Psoas muscle (tissue), 8 donors: ENCODE measurements around the gene TMEM273. TPM values are rescaled to one million over a fixed set of nuclear protein-coding genes. Genes with fewer than 3 reads are reported as not detected.

Source experiments
- ATAC-seq, 4 donors: fragments of 200-7000 bp; cut with Tn5 transposase; one replicate each; pipeline ENCODE4 v1.9.1; 2020; ENCODE audit warnings: moderate library complexity in 3 of 4, mild to moderate bottlenecking in 2 of 4
- DNase-seq, 2 donors: peaks; one replicate each; pipeline ENCODE4 v3.0.0-alpha.2; 2020
- H3K27ac ChIP-seq: fragments of 200-600 bp; one replicate; pipeline ENCODE4 v1.8.0; 2022
- H3K27me3 ChIP-seq, 3 donors: fragments of 200-600 bp in 1 of 3; one replicate each; pipeline versions ENCODE4 v1.6.1 to v1.8.0; 2013 to 2022; ENCODE audit warnings: low read length in 2 of 3, mild to moderate bottlenecking in 2 of 3, moderate library complexity in 1 of 3; ENCODE audit not compliant: insufficient read depth in 3 of 3
- H3K36me3 ChIP-seq, 2 donors: fragments of 200-600 bp in 1 of 2; one replicate each; pipeline versions ENCODE4 v1.6.1 to v1.8.0; 2013 to 2022; ENCODE audit warnings: low read depth in 1 of 2, mild to moderate bottlenecking in 1 of 2, moderate library complexity in 1 of 2; ENCODE audit not compliant: insufficient read depth in 1 of 2
- H3K4me1 ChIP-seq: fragments of 200-600 bp; one replicate; pipeline ENCODE4 v1.8.0; 2022
- H3K4me3 ChIP-seq: fragments of 200-600 bp; one replicate; pipeline ENCODE4 v1.8.0; 2022; ENCODE audit warnings: mild to moderate bottlenecking
- H3K9me3 ChIP-seq: fragments of 200-600 bp; one replicate; pipeline ENCODE4 v1.8.0; 2022
- CTCF ChIP-seq: fragments of 200-600 bp; IDR thresholded peaks from one replicate; pipeline ENCODE4 v1.8.0; 2022; ENCODE audit warnings: antibody characterized with exemption
- WGBS, 3 donors: extraction: QIAGEN DNeasy Blood & Tissue Kit; methylation state at CpG; one replicate each; pipeline versions ENCODE4 v1.1.6 to v1.1.7; 2013; 5-methylcytosine and 5-hydroxymethylcytosine counted together
- intact Hi-C, 2 donors: fragments of 100-400 bp; cut with DNase I; formaldehyde crosslinking; loops; one replicate each; pipeline versions ENCODE4 v1.11.0 to v1.14.2; 2022
- polyA plus RNA-seq, 3 donors: library from polyadenylated mRNA; stranded (reverse); fragments of 200-250 nt; gene quantifications; one replicate each; pipeline ENCODE4 v1.2.3, GENCODE V29; 2013
- total RNA-seq, 4 donors: library from RNA; stranded (reverse); fragmentation: NEBNext Ultra II Directional in 2 of 4; extraction: Animal tissue kit (Norgen Biotek cat#: 25700) in 2 of 4; gene quantifications; one replicate each; pipeline versions ENCODE4 v1.2.1 to v1.2.4, GENCODE V29; 2021 to 2023
- donor health status: healthy with polysubstance abuse.
- donor health status: DM: no; HTN: no; CAD: no; lungs with moderate emphysema.
- donor health status: Bipolar disorder and iron deficiency.
- donor health status: healthy.
- donor health status: DM: yes; HTN: yes; CAD: no.
- donor health status: DM: no; HTN: no; CAD: no.
- donor health status: DM: no; HTN: no; CAD: no.
- donor health status: DM: yes; HTN: yes; CAD: no.

TMEM273 gene
- total and polyA plus RNA-seq, 7 donors: 3.5 to 12.0 (median 7.7) TPM

GRCh38 chr10:49139028-49139845 is 49.0 kb downstream of the TMEM273 start:
- ATAC-seq (peak in 3 of 4 donors; percentile 32 to 58 (median 43)), DNase-seq (no peak)
- Histone ChIP-seq H3K36me3 (no peaks in the 10 kb centered on the region), H3K4me3 (no peak overlapping the region), H3K27me3 (peaks cover 0 to 2% (median 0%) of the 10 kb centered on the region in 3 donors), H3K4me1 (peaks cover 7% of the 10 kb centered on the region), H3K9me3 (peaks cover 4% of the 10 kb centered on the region), H3K27ac (peak overlapping the region; percentile 30)
- no peak for TF ChIP-seq CTCF
- WGBS, 3 donors: 45 to 58% (median 48%) methylated on average over 8 of the region's 8 CpGs
- intact Hi-C loops: no loop called here

- peaks cover 4% of the 10 kb centered on the region for H3K9me3 ChIP-seq
- TF ChIP-seq CTCF: no peak
- ATAC-seq (peak in 1 of 4 donors; percentile 47), DNase-seq (peak; percentile 52 to 63)
- intact Hi-C loops: no loop called here
- H3K27ac ChIP-seq: peak overlapping the region; percentile 30
- peaks cover 7% of the 10 kb centered on the region for H3K4me1 ChIP-seq
- no peak overlapping the region for H3K4me3 ChIP-seq
- peaks cover 0 to 2% (median 0%) of the 10 kb centered on the region in 3 donors for H3K27me3 ChIP-seq
- 59 to 83% (median 62%) methylated on average over 7 of the region's 7 CpGs for WGBS, 3 donors
- no peaks in the 10 kb centered on the region for H3K36me3 ChIP-seq
Measured at GRCh38 chr10:49138361-49138891, 49.8 kb downstream of the TMEM273 start.

- TF ChIP-seq CTCF: no peak
- H3K27me3 ChIP-seq: peaks cover 0 to 6% (median 2%) of the 10 kb centered on the region in 3 donors
- intact Hi-C loops: no loop called here
- no peak overlapping the region for H3K4me3 ChIP-seq
- WGBS, 3 donors: 50 to 71% (median 68%) methylated on average over 1 of the region's 1 CpG
- no peaks in the 10 kb centered on the region for H3K36me3 ChIP-seq
- DNase-seq (no peak), ATAC-seq (no peak)
- peaks cover 4% of the 10 kb centered on the region for H3K9me3 ChIP-seq
- H3K4me1 ChIP-seq: peaks cover 7% of the 10 kb centered on the region
- H3K27ac ChIP-seq: no peak overlapping the region
Measured at GRCh38 chr10:49136525-49136924, 51.7 kb downstream of the TMEM273 start.

GRCh38 chr10:49135575-49136313 is 52.4 kb downstream of the TMEM273 start:
- DNase-seq (no peak), ATAC-seq (no peak)
- 39 to 57% (median 49%) methylated on average over 9 of the region's 9 CpGs for WGBS, 3 donors
- intact Hi-C loops: no loop called here
- no peak overlapping the region for H3K27ac ChIP-seq
- no peak for TF ChIP-seq CTCF
- peaks cover 0 to 6% (median 2%) of the 10 kb centered on the region in 3 donors for H3K27me3 ChIP-seq
- peaks cover 7% of the 10 kb centered on the region for H3K4me1 ChIP-seq
- H3K4me3 ChIP-seq: no peak overlapping the region
- H3K36me3 ChIP-seq: no peaks in the 10 kb centered on the region
- peaks cover 4% of the 10 kb centered on the region for H3K9me3 ChIP-seq
